HepG2 (cell line): ENCODE data around the gene JOSD1. TPM values are rescaled to one million over a fixed set of nuclear protein-coding genes. Genes with fewer than 3 reads are reported as not detected.
A peak's percentile ranks its signal among the peaks of the same experiment; 100 is the strongest.

ENCODE experiments used
- ATAC-seq: fragments of 200-7000 bp; cut with Tn5 transposase; 3 replicates; pipeline ENCODE4 v1.9.1; 2020; ENCODE audit warnings: mild to moderate bottlenecking, moderate library complexity
- Bru-seq: library from RNA; stranded (reverse); fragments of 400-500 nt; gene quantifications from one replicate; lab custom pipeline; 2021; lab: Mats Ljungman, UMichigan
- BruChase-seq, 2 experiments: library from RNA; stranded (reverse); fragments of 400-500 nt; gene quantifications; one replicate each; lab custom pipeline; 2021; lab: Mats Ljungman, UMichigan
- BruUV-seq: library from RNA; stranded (reverse); fragments of 400-500 nt; replicated peaks from 2 replicates; lab custom pipeline; 2021; lab: Mats Ljungman, UMichigan
- CTCF ChIA-PET: fragments of 300-600 bp; formaldehyde crosslinking; extraction: SDS; loops from one replicate; lab custom pipeline; 2021; ENCODE audit warnings: low total read pairs, inconsistent platforms, low intra/inter-chr PET ratio; lab: Yijun Ruan, JAX
- POLR2A ChIA-PET: fragments of 350-600 bp; sonication (Branson Sonifier 250); formaldehyde crosslinking; loops from one replicate; lab custom pipeline; 2020; ENCODE audit warnings: antibody characterized with exemption, inconsistent platforms; lab: Yijun Ruan, JAX
- DNase-seq: peaks from one replicate; pipeline ENCODE4 v3.0.0-alpha.2; 2015; ENCODE audit warnings: low spot score
- FAIRE-seq: peaks from 3 replicates; lab custom pipeline; 2011; peaks lifted over from hg19 to GRCh38; lab: Jason Lieb, UNC
- H2AFZ ChIP-seq: one replicate; pipeline ENCODE4 v1.6.1; 2011; ENCODE audit warnings: low read length, inconsistent platforms
- H3K27ac ChIP-seq: fragments of 300-600 bp; 3 replicates; pipeline ENCODE4 v1.8.0; 2011; ENCODE audit warnings: mixed run types, mild to moderate bottlenecking, mixed read lengths, low read length, inconsistent platforms; ENCODE audit not compliant: insufficient read depth; ENCODE audit errors: extremely low read length
- H3K27me3 ChIP-seq, 2 experiments: fragments of 200-600 bp in 1 of 2; 2 replicates in 1 of 2; 3 replicates in 1 of 2; pipeline versions ENCODE4 v1.6.0 to v1.8.0; 2011; ENCODE audit warnings: low read length in 2 of 2, mild to moderate bottlenecking in 2 of 2, moderate library complexity in 2 of 2, inconsistent platforms in 1 of 2; ENCODE audit not compliant: insufficient read depth in 2 of 2, control insufficient read depth in 1 of 2
- H3K36me3 ChIP-seq, 2 experiments: fragments of 200-600 bp in 1 of 2; replicated peaks in 1 of 2; 2 replicates in 1 of 2; 3 replicates in 1 of 2; pipeline versions ENCODE4 v1.5.1 to v1.8.0; 2011; ENCODE audit warnings: low read length in 2 of 2, inconsistent platforms in 1 of 2; ENCODE audit not compliant: insufficient read depth in 2 of 2, control insufficient read depth in 1 of 2
- H3K4me1 ChIP-seq: 2 replicates; pipeline ENCODE4 v1.5.1; 2012; ENCODE audit warnings: low read length, inconsistent platforms; ENCODE audit not compliant: insufficient read depth
- H3K4me2 ChIP-seq: 2 replicates; pipeline ENCODE4 v1.6.0; 2011; ENCODE audit warnings: low read depth, low read length, inconsistent platforms
- H3K4me3 ChIP-seq, 3 experiments: fragments of 200-600 bp in 1 of 3; sonication (generic), shearing (Covaris generic) in 1 of 3; replicated peaks in 1 of 3; 2 replicates each; pipeline ENCODE4 v1.5.1; 2011 to 2016; ENCODE audit warnings: low read length in 3 of 3, inconsistent platforms in 2 of 3, low read depth in 2 of 3, mild to moderate bottlenecking in 2 of 3, control low read depth in 1 of 3, mixed read lengths in 1 of 3; ENCODE audit not compliant: insufficient read depth in 1 of 3
- H3K79me2 ChIP-seq: one replicate; pipeline ENCODE4 v1.6.1; 2011; ENCODE audit warnings: low read length, inconsistent platforms; ENCODE audit not compliant: insufficient read depth
- H3K9ac ChIP-seq: 2 replicates; pipeline ENCODE4 v1.6.0; 2011; ENCODE audit warnings: mild to moderate bottlenecking, low read depth, low read length, inconsistent platforms; ENCODE audit not compliant: insufficient read depth
- H3K9me3 ChIP-seq: 2 replicates; pipeline ENCODE4 v1.5.1; 2012; ENCODE audit warnings: mild to moderate bottlenecking, low read length
- H4K20me1 ChIP-seq: 2 replicates; pipeline ENCODE4 v1.6.0; 2011; ENCODE audit warnings: inconsistent platforms, mild to moderate bottlenecking, low read length, moderate library complexity; ENCODE audit not compliant: insufficient read depth
- HCFC1 ChIP-seq: fragments of 150-350 bp; IDR thresholded peaks from 2 replicates; pipeline ENCODE4 v1.6.1; 2014; ENCODE audit warnings: low read depth, low read length
- HIVEP1 ChIP-seq: sonication (generic); formaldehyde crosslinking; IDR thresholded peaks from 2 replicates; pipeline ENCODE4 v1.4.0; 2020; ENCODE audit warnings: mild to moderate bottlenecking, missing genetic modification reagents
- HNRNPLL ChIP-seq: fragments of 200-400 bp; formaldehyde crosslinking; IDR thresholded peaks from 2 replicates; pipeline ENCODE4 v1.6.1; 2017; ENCODE audit warnings: mild to moderate bottlenecking, low read depth, low read length; ENCODE audit not compliant: poor library complexity, severe bottlenecking
- IRF9 ChIP-seq: sonication (generic); formaldehyde crosslinking; IDR thresholded peaks from 2 replicates; pipeline ENCODE4 v1.8.0; 2022; ENCODE audit warnings: missing genetic modification reagents, mild to moderate bottlenecking, borderline replicate concordance
- KDM3A ChIP-seq: IDR thresholded peaks from 2 replicates; pipeline ENCODE4 v1.6.1; 2018; ENCODE audit warnings: low read depth, missing compliant biosample characterization
- TRIM22 ChIP-seq: fragments of 450-650 bp; IDR thresholded peaks from 2 replicates; pipeline ENCODE4 v1.6.1; 2017
- ZNF10 ChIP-seq: sonication (generic); formaldehyde crosslinking; IDR thresholded peaks from 2 replicates; pipeline ENCODE4 v1.4.0; 2020; ENCODE audit warnings: mild to moderate bottlenecking, low read depth, missing genetic modification reagents, borderline replicate concordance
- ZNF34 ChIP-seq: sonication (generic); formaldehyde crosslinking; IDR thresholded peaks from 2 replicates; pipeline ENCODE4 v1.4.0; 2020; ENCODE audit warnings: mild to moderate bottlenecking, missing genetic modification reagents, borderline replicate concordance
- ZNF644 ChIP-seq: IDR thresholded peaks from 2 replicates; pipeline ENCODE4 v1.6.1; 2016; ENCODE audit warnings: low read depth
- ZNF670 ChIP-seq: sonication (generic); formaldehyde crosslinking; IDR thresholded peaks from 2 replicates; pipeline ENCODE4 v1.8.0; 2022; ENCODE audit warnings: mild to moderate bottlenecking, missing genetic modification reagents, borderline replicate concordance
- ZSCAN25 ChIP-seq: sonication (generic); formaldehyde crosslinking; IDR thresholded peaks from 2 replicates; pipeline ENCODE4 v1.8.0; 2022; ENCODE audit warnings: mild to moderate bottlenecking, missing genetic modification reagents
- WGBS: methylation state at CpG from one replicate; pipeline ENCODE4 v1.1.6; 2017; ENCODE audit warnings: low lambda C conversion rate; 5-methylcytosine and 5-hydroxymethylcytosine counted together
- in situ Hi-C: cut with HindIII; loops from 2 replicates; pipeline ENCODE4 v1.10.0; 2017; ENCODE audit warnings: low pct_unique_long_range_greater_than_20kb; ENCODE audit not compliant: extremely low pct_ligation_motif_present
- intact Hi-C: fragments of 100-400 bp; cut with micrococcal nuclease; formaldehyde crosslinking; loops from one replicate; pipeline ENCODE4 v1.10.0; 2022; ENCODE audit not compliant: unreplicated experiment
- long read RNA-seq, 2 experiments: library from RNA in 1 of 2; library from polyadenylated mRNA in 1 of 2; stranded (forward) in 1 of 2; unstranded in 1 of 2; transcript quantifications; one replicate each; pipeline ENCODE4 v2.0.0, GENCODE V29; 2019 to 2022
- polyA minus RNA-seq, 3 experiments: library from RNA; depleted of rRNA, polyadenylated mRNA; stranded (reverse); fragments of >200 nt; gene quantifications; 2 replicates each; pipeline ENCODE4 v1.2.3, GENCODE V29; 2011; ENCODE audit warnings: low replicate concordance in 1 of 3
- polyA plus RNA-seq, 8 experiments: library from polyadenylated mRNA; depleted of rRNA in 3 of 8; stranded (reverse) in 7 of 8; unstranded in 1 of 8; fragments of >200 nt; fragmentation: Illumina TruSeq in 4 of 8; extraction: Trizol in 4 of 8; gene quantifications; 2 replicates each; pipeline versions ENCODE4 v1.2.1 to v1.2.3, GENCODE V29; 2011 to 2016; ENCODE audit warnings: low read depth in 4 of 8, missing spikeins in 1 of 8, mixed read lengths in 1 of 8; ENCODE audit not compliant: insufficient read depth in 1 of 8
- total RNA-seq, 5 experiments: library from RNA; depleted of rRNA; stranded (reverse); fragments of >200 nt; fragmentation: Illumina TruSeq; extraction: Trizol; gene quantifications; 2 replicates each; pipeline ENCODE4 v1.2.3, GENCODE V29; 2016; ENCODE audit warnings: low read depth in 1 of 5
- TF ChIP-seq, protein P1 (sequence below): sonication (generic); formaldehyde crosslinking; conservative IDR thresholded peaks from 2 replicates; pipeline ENCODE4 v1.8.1; 2023; ENCODE audit warnings: missing genetic modification reagents

JOSD1 gene
- 30.6 and 31.7 TPM in 2 replicates for total RNA-seq (2016; rRNA removed; fragmentation: Illumina TruSeq; extraction: Trizol)
- total RNA-seq (2016; cell fraction: cytosol; rRNA removed; fragmentation: Illumina TruSeq; extraction: Trizol; ENCODE audit: low read depth) = 8.1 and 9.2 TPM in 2 replicates
- total RNA-seq (2016; cell fraction: insoluble cytoplasmic fraction; rRNA removed; fragmentation: Illumina TruSeq; extraction: Trizol) = 26.6 and 29.1 TPM in 2 replicates
- 33.4 and 36.1 TPM in 2 replicates for total RNA-seq (2016; cell fraction: membrane; rRNA removed; fragmentation: Illumina TruSeq; extraction: Trizol)
- total RNA-seq (2016; cell fraction: nucleus; rRNA removed; fragmentation: Illumina TruSeq; extraction: Trizol) = 17.6 and 22.7 TPM in 2 replicates
- polyA plus RNA-seq (2011; rRNA removed) = 38.4 and 44.5 TPM in 2 replicates
- 39.7 and 45.2 TPM in 2 replicates for polyA plus RNA-seq (2011; cell fraction: cytosol; rRNA removed)
- polyA plus RNA-seq (2011; cell fraction: nucleus; rRNA removed) = 36.9 and 44.6 TPM in 2 replicates
- polyA plus RNA-seq (2012) = 28.7 and 33.3 TPM in 2 replicates
- polyA plus RNA-seq (2016; cell fraction: cytosol; fragmentation: Illumina TruSeq; extraction: Trizol; ENCODE audit: low read depth) = 7.4 and 8.3 TPM in 2 replicates
- 28.7 and 31.1 TPM in 2 replicates for polyA plus RNA-seq (2016; cell fraction: insoluble cytoplasmic fraction; fragmentation: Illumina TruSeq; extraction: Trizol; ENCODE audit: low read depth)
- 21.8 and 25.8 TPM in 2 replicates for polyA plus RNA-seq (2016; cell fraction: membrane; fragmentation: Illumina TruSeq; extraction: Trizol; ENCODE audit: low read depth)
- 40.7 and 49.6 TPM in 2 replicates for polyA plus RNA-seq (2016; cell fraction: nucleus; fragmentation: Illumina TruSeq; extraction: Trizol; ENCODE audit: insufficient read depth, low read depth)
- polyA minus RNA-seq (2011; rRNA and poly(A)+ RNA removed; ENCODE audit: low replicate concordance) = 51.9 and 81.6 TPM in 2 replicates
- polyA minus RNA-seq (2011; cell fraction: cytosol; rRNA and poly(A)+ RNA removed) = 20.5 and 24.2 TPM in 2 replicates
- polyA minus RNA-seq (2011; cell fraction: nucleus; rRNA and poly(A)+ RNA removed) = 25.5 and 25.6 TPM in 2 replicates
- percentile 80 among the genes with signal in this experiment for Bru-seq, nascent RNA
- BruChase-seq, experiment 1, labeled RNA remaining after a 6-hour chase = percentile 94 among the genes with signal in this experiment
- BruChase-seq, experiment 2, labeled RNA remaining after a 2-hour chase = percentile 90 among the genes with signal in this experiment
- long read RNA-seq, experiment 1, partial matches to known transcripts = 2 of 13 reads
- long read RNA-seq, experiment 1, other reads (novel, unspliced or antisense) = 10 of 13 reads
- long read RNA-seq, experiment 2, transcript JOSD1-201 (4 exons, 3,648 nt) = major isoform, 48 of 101 reads
- long read RNA-seq, experiment 2, partial matches to known transcripts = 1 of 101 reads
- long read RNA-seq, experiment 2, other reads (novel, unspliced or antisense) = 48 of 101 reads

DNA sequence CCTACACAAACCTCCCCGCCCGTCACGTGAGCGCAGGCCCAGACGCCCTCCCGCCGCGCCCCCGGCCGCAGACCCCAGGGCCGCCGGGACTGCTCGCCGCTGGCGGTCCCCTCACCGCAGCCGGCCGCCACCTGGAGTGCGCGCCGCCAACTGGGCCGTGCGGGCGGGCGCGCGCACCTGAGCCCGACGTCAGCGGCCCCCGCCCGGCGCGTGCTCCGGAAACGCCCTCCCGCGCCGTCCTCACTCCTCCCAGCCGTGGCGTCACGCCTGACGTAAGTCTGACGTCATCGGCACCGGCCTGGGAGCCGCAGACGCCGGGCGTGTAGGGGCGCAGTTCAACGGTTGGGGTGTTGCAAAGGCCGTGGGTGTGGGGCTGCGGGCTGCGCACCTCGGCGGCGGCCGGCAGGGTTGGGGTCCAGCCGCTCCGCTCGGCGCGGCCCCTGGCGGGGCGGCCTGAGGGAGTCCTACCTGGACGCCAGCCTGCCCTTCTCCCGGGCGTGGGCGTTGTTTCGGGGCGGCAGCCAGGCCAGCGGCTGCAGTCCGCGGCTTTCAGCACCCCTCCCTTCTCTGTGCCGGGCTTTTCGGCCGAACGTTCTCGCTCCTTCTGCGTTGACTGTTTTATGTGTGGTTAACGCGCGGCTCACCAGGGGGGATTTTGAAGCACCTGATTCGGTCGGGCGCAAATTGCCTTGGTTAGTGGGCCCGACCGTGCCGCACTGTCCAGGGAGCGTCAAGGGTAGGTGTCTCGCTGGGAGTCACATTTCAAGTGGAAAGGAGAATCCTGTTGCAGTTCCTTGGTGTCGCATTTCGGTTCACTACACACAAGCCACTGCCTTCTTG, at the start of gene JOSD1:
Gene JOSD1, minus strand, starts transcription at position 155 of the 840 bp plus-strand sequence. CDS start 956 bp downstream, outside the sequence.
- H3K27me3 ChIP-seq = no peaks in the 10 kb centered on the region; a peak in 1 of 5 replicates
- 0% methylated on average over 6 of the region's 94 CpGs for WGBS
- H2AFZ ChIP-seq = no peak within 1 kb of the TSS
- peak within 1 kb of the TSS; percentile 77 to 98 (median 91) for H3K4me3 ChIP-seq
- CTCF ChIA-PET = no interaction called here
- H3K4me1 ChIP-seq = peaks cover 60% of the 10 kb centered on the region
- no peaks in the 10 kb centered on the region for H3K9me3 ChIP-seq
- POLR2A ChIA-PET = interaction anchor here (9.9 kb wide), 1 partner anchor 18 kb away, joined by 102 read pairs; the partner anchor contains the start of gene TOMM22
- H4K20me1 ChIP-seq = peaks cover 5% of the 10 kb centered on the region; the same call in 1 of the 2 replicates
- FAIRE-seq (no peak), DNase-seq (peak; percentile 74), ATAC-seq (peak; percentile 13)
- TSS peak; percentile 89 for BruUV-seq
- intact Hi-C loops = no loop called here
- H3K9ac ChIP-seq = peak within 1 kb of the TSS; percentile 95
- H3K79me2 ChIP-seq = peaks cover 35% of the 10 kb centered on the region
- peak within 1 kb of the TSS; percentile 92 for H3K4me2 ChIP-seq
- no peaks in the 10 kb centered on the region for H3K36me3 ChIP-seq
- in situ Hi-C loops = no loop called here
- H3K27ac ChIP-seq = peak within 1 kb of the TSS; percentile 84
- TF ChIP-seq HNRNPLL (peak; percentile 57), ZNF670 (CRISPR knock-in tag) (no peak), KDM3A (CRISPR knock-in tag) (no peak), HIVEP1 (CRISPR knock-in tag) (peak; percentile 6; the same call in 1 of the 2 replicates), ZSCAN25 (peak; percentile 80; the same call in 1 of the 2 replicates), IRF9 (CRISPR knock-in tag) (no peak), HCFC1 (no peak), TRIM22 (no peak), ZNF10 (CRISPR knock-in tag) (no peak), ZNF34 (CRISPR knock-in tag) (no peak), ZNF644 (CRISPR knock-in tag) (no peak)
- TF ChIP-seq, protein P1, sequence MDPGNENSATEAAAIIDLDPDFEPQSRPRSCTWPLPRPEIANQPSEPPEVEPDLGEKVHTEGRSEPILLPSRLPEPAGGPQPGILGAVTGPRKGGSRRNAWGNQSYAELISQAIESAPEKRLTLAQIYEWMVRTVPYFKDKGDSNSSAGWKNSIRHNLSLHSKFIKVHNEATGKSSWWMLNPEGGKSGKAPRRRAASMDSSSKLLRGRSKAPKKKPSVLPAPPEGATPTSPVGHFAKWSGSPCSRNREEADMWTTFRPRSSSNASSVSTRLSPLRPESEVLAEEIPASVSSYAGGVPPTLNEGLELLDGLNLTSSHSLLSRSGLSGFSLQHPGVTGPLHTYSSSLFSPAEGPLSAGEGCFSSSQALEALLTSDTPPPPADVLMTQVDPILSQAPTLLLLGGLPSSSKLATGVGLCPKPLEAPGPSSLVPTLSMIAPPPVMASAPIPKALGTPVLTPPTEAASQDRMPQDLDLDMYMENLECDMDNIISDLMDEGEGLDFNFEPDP (CRISPR knock-in tag) = no peak
